Stimulated activated naive B cell treated with anti-CD40 and anti-IgM and Interleukin-4, amounts not matched to agents 10 μg/mL and 1 μg/mL and 100 μg/mL, for 72 hours (primary cell): ENCODE data around the gene NUCB2.
"Not testable (repeated sequence)": the region's sequence is repeated elsewhere in the genome, so short reads cannot be mapped to it uniquely, and the experiment has no call there.

Experiments
- ATAC-seq, 2 donors: fragments of 150-1000 bp; cut with Tn5 transposase; replicated peaks; 2 replicates each; pipeline ENCODE4 v1.10.0; 2021; ENCODE audit warnings: moderate library complexity in 1 of 2
- DNase-seq: peaks from one replicate; pipeline ENCODE4 v3.0.0; 2021
- H3K27ac Mint-ChIP-seq: one replicate; pipeline ENCODE4 v1.8.0; 2022; ENCODE audit warnings: mild to moderate bottlenecking, mixed read lengths
- H3K27me3 Mint-ChIP-seq, 2 donors: one replicate each; pipeline ENCODE4 v1.8.0; 2022; ENCODE audit warnings: mixed read lengths in 2 of 2
- H3K36me3 Mint-ChIP-seq, 2 donors: one replicate each; pipeline ENCODE4 v1.8.0; 2022; ENCODE audit warnings: mixed read lengths in 2 of 2, mild to moderate bottlenecking in 1 of 2
- H3K4me1 Mint-ChIP-seq, 2 donors: one replicate each; pipeline ENCODE4 v1.8.0; 2022; ENCODE audit warnings: mixed read lengths in 2 of 2, mild to moderate bottlenecking in 1 of 2
- H3K4me3 Mint-ChIP-seq, 2 donors: one replicate each; pipeline ENCODE4 v1.8.0; 2022; ENCODE audit warnings: mild to moderate bottlenecking in 2 of 2, mixed read lengths in 2 of 2, moderate library complexity in 1 of 2
- H3K9me3 Mint-ChIP-seq, 2 donors: one replicate each; pipeline ENCODE4 v1.8.0; 2022; ENCODE audit warnings: mixed read lengths in 2 of 2, mild to moderate bottlenecking in 1 of 2

The NUCB2 gene

DNA sequence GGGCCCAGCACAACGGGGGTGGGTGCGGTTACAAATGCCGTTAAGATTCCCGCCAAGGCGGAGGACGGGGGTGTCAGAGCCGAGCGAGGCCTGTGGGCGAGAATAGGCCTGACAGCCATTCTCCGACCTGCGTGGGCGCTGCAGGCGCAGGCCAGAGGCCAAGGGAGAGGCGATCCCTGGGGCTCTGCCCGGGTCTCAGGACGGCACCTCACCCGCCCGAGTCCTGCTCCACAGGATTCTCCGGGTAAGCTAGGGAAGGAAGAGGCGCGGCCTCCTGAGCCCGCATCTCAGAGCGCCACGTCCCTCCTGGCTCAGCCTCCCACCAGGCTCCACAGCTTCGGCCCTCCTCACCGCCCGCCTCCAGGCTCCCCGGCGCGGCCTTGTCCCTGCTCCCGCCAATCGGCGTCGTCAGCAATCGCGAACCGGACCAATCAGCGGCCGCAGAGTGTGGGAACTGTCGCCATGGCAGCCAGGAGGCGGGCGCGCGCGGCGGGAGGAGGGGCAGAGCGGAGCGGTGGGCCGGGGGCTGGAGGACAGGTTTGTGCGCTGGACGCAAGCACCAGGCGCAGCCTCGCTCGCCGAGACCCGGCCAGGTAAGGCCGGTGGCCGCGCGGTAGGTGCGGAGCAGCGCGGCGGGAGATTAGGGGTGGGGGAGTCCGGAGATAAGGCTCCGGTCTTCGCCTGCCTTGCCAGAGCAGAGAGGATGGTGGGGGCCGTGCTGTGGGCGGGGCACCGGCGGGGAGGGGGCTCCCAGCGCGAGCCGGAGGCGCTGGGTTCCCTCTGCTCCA lies at the start of gene NUCB2:
TSS of gene NUCB2 (plus strand) at position 504 of the 788 bp plus-strand sequence. CDS start 18,585 bp downstream, outside the sequence.
- H3K36me3 Mint-ChIP-seq = no peaks in the 10 kb centered on the region
- DNase-seq (peak; percentile 92), ATAC-seq (peak; percentile 98 to 99)
- H3K4me1 Mint-ChIP-seq = peaks cover 10 to 29% of the 10 kb centered on the region in 2 donors
- H3K27me3 Mint-ChIP-seq = peaks cover 0 to 3% of the 10 kb centered on the region in 2 donors
- H3K4me3 Mint-ChIP-seq = peak within 1 kb of the TSS; percentile 97 to 98
- no peaks in the 10 kb centered on the region for H3K9me3 Mint-ChIP-seq
- H3K27ac Mint-ChIP-seq = peak within 1 kb of the TSS; percentile 93

DNA sequence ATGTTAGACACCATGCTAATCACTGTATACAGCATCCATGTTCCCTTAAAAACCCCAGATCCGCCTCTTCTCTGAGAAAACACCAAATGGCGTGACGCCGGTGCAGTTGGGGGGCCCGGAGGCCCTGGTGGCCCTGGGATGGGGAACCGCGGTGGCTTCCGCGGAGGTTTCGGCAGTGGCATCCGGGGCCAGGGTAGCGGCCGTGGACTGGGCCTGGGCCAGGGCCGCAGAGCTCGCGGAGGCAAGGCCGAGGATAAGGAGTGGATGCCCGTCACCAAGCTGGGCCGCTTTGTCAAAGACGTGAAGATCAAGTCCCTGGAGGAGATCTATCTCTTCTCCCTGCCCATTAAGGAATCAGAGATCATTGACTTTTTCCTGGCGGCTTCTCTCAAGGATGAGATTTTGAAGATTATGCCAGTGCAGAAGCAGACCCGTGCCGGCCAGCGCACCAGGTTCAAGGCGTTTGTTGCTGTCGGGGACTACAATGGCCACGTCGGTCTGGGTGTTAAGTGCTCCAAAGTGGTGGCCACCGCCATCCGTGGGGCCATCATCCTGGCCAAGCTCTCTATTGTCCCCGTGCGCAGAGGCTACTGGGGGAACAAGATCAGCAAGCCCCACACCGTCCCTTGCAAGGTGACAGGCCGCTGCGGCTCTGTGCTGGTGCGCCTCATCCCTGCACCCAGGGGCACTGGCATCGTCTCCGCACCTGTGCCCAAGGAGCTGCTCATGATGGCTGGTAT lies 48.2 kb upstream of the NUCB2 start:
- not testable (repeated sequence) for DNase-seq, H3K4me3 Mint-ChIP-seq, ATAC-seq, H3K9me3 Mint-ChIP-seq, H3K36me3 Mint-ChIP-seq, H3K27ac Mint-ChIP-seq, H3K27me3 Mint-ChIP-seq
- H3K4me1 Mint-ChIP-seq = peaks cover 12 to 35% of the 10 kb centered on the region in 2 donors

GRCh38 chr11:17229481-17230152 lies 46.9 kb upstream of the NUCB2 start:
- no peaks in the 10 kb centered on the region for H3K9me3 Mint-ChIP-seq
- ATAC-seq (no peak), DNase-seq (no peak)
- no peaks in the 10 kb centered on the region for H3K27me3 Mint-ChIP-seq
- H3K4me1 Mint-ChIP-seq = peaks cover 12 to 35% of the 10 kb centered on the region in 2 donors
- peak overlapping the region; percentile 60 for H3K27ac Mint-ChIP-seq
- H3K36me3 Mint-ChIP-seq = peaks cover 2 to 5% of the 10 kb centered on the region in 2 donors
- H3K4me3 Mint-ChIP-seq = no peak overlapping the region

DNA sequence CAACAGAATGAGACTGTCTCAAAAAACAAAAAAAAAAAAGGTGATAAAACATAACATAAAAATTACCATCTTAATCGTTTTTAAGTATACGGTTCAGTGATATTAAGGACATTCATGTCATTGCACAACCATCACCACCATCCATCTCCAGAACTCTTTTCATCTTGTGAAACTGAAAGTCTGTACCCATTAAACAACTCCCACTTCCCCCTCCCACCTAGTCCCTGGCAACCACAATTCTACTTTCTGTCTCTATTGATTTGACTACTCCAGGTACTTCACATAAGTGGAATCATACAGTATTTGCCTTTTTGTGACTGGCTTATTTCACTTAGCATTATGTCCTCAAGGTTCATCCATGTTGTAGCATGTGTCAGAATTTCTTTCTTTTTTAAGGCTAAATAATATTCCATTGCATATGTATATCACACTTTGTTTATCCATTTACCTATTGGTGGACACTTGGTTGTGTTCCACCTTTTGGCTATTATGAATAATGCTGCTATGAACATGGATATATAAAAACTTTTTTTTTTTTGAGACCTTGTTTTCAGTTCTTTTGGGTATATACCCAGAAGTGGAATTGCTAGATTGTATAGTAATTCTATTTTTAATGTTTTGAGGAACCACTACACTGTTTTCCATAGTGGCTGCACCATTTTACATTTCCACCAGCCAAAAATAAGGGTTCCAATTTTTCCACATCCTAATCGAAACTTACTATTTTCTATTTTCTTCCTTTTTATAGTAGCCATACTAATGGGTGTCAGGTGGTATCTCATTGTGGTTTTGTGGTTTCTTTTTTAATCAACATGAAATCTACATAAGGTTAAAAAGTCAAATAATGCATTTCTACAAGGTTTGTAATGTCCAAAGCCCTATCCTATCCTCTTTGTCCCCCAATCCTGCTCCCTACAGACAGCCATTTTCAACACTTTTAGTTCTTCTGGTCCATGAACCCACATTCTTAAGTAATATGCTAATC lies 45.4 kb upstream of the NUCB2 start:
- peak overlapping the region; percentile 47 for H3K27ac Mint-ChIP-seq
- peak; percentile 58 for DNase-seq

DNA sequence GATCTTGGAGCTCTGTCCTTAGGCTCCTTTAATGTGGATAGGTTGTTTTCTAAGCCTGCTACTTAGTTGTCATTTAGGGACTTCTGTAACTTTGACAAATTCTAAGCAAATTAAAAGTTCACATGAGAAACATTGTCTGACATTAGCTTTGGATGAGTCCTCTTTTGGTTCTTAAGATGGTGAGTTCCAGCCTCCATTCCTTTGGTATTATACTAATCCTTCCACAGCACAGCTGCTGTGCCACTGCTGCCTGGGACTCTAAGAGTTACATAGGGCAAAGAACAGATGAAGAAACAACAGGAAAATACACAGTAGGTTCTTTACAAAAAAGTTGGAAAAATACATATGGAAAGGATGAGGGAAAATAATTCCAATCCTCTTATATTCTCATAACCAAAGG lies 43.4 kb upstream of the NUCB2 start:
- Mint-ChIP-seq H3K4me3 (no peak overlapping the region), H3K27me3 (no peaks in the 10 kb centered on the region), H3K36me3 (no peaks in the 10 kb centered on the region), H3K27ac (no peak overlapping the region), H3K9me3 (no peaks in the 10 kb centered on the region), H3K4me1 (peaks cover 12 to 35% of the 10 kb centered on the region in 2 donors)
- DNase-seq (no peak), ATAC-seq (no peak)

More for the DNA sequence above, 45.4 kb upstream of the NUCB2 start:
- Mint-ChIP-seq H3K9me3 (no peaks in the 10 kb centered on the region), H3K36me3 (peaks cover 2 to 5% of the 10 kb centered on the region in 2 donors), H3K4me1 (peaks cover 12 to 35% of the 10 kb centered on the region in 2 donors), H3K27me3 (no peaks in the 10 kb centered on the region), H3K4me3 (peak overlapping the region in 1 of 2 donors; percentile 17)
- ATAC-seq = peak; percentile 95 to 96

DNA sequence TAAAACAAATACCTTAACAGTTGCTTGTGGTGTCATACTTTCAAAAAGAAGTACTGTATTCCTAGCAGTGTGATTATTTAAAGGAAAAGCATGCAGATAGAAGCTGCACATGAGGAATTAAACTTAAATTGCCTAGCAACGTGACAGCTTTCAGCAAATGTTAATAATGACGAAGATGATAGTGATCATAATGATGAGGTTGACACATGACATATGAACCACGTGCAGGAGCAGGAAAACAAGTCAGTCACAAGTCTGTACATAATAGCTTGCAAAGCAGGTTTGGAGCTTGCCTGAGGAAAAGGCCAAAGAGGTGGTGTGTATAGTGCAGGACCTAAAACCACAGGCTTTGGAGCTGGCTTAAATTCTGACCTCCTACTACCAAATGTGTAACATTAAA lies 38.2 kb upstream of the NUCB2 start:
- H3K9me3 Mint-ChIP-seq = no peaks in the 10 kb centered on the region
- H3K27me3 Mint-ChIP-seq = peaks cover 15 to 22% of the 10 kb centered on the region in 2 donors
- no peak overlapping the region for H3K27ac Mint-ChIP-seq
- no peak for DNase-seq
- no peaks in the 10 kb centered on the region for H3K4me1 Mint-ChIP-seq
- ATAC-seq = no peak
- no peak overlapping the region for H3K4me3 Mint-ChIP-seq
- H3K36me3 Mint-ChIP-seq = no peaks in the 10 kb centered on the region

GRCh38 chr11:17239927-17240326 lies 36.6 kb upstream of the NUCB2 start:
- ATAC-seq, H3K4me3 Mint-ChIP-seq, H3K36me3 Mint-ChIP-seq, DNase-seq, H3K4me1 Mint-ChIP-seq, H3K27ac Mint-ChIP-seq, H3K9me3 Mint-ChIP-seq: not testable (repeated sequence)
- peaks cover 15 to 22% of the 10 kb centered on the region in 2 donors for H3K27me3 Mint-ChIP-seq

- Mint-ChIP-seq H3K27ac (no peak overlapping the region), H3K4me3 (no peak overlapping the region), H3K36me3 (no peaks in the 10 kb centered on the region), H3K27me3 (peaks cover 15 to 25% of the 10 kb centered on the region in 2 donors), H3K9me3 (no peaks in the 10 kb centered on the region), H3K4me1 (peaks cover 4 to 9% of the 10 kb centered on the region in 2 donors)
- ATAC-seq (no peak), DNase-seq (no peak)
Observed at GRCh38 chr11:17240780-17241179, 35.8 kb upstream of the NUCB2 start.

- H3K27me3 Mint-ChIP-seq = peaks cover 20 to 29% of the 10 kb centered on the region in 2 donors
- H3K4me1 Mint-ChIP-seq, H3K9me3 Mint-ChIP-seq, DNase-seq, H3K27ac Mint-ChIP-seq, ATAC-seq, H3K36me3 Mint-ChIP-seq, H3K4me3 Mint-ChIP-seq: not testable (repeated sequence)
Observed at GRCh38 chr11:17242954-17243353, 33.6 kb upstream of the NUCB2 start.

- no peaks in the 10 kb centered on the region for H3K36me3 Mint-ChIP-seq
- ATAC-seq = peak; percentile 95 to 98
Observed at GRCh38 chr11:17244046-17244445, 32.5 kb upstream of the NUCB2 start.

GRCh38 chr11:17250561-17251350 lies 25.8 kb upstream of the NUCB2 start:
- ATAC-seq = no peak
- Mint-ChIP-seq H3K9me3 (no peaks in the 10 kb centered on the region), H3K4me1 (no peaks in the 10 kb centered on the region)

More at GRCh38 chr11:17244046-17244445, 32.5 kb upstream of the NUCB2 start:
- Mint-ChIP-seq H3K27me3 (peaks cover 20 to 24% of the 10 kb centered on the region in 2 donors), H3K4me3 (peak overlapping the region; percentile 31 to 42), H3K27ac (no peak overlapping the region), H3K4me1 (peaks cover 4 to 9% of the 10 kb centered on the region in 2 donors), H3K9me3 (no peaks in the 10 kb centered on the region)
- peak; percentile 8 for DNase-seq

DNA sequence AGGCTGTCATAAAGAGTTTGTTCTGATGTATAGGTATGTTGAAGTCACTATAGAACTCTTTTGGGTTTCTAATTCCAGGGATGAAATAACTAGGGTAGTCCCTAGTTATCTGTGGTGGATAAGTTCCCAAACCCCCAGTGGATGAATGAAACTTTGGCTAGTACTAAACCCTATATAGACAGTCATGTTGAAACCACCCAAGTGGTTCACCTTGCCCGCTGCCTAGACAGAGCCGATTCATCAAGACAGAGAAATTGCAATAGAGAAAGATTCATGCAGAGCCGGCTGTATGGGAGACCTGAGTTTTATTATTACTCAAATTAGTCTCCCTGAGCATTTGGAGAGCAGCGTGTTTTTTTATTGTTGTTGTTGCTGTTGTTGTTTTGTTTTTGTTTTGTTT lies 23.8 kb upstream of the NUCB2 start:
- no peaks in the 10 kb centered on the region for H3K9me3 Mint-ChIP-seq
- ATAC-seq (no peak), DNase-seq (no peak)
- no peaks in the 10 kb centered on the region for H3K36me3 Mint-ChIP-seq
- H3K4me3 Mint-ChIP-seq = no peak overlapping the region
- peaks cover 6 to 14% of the 10 kb centered on the region in 2 donors for H3K27me3 Mint-ChIP-seq
- no peaks in the 10 kb centered on the region for H3K4me1 Mint-ChIP-seq
- H3K27ac Mint-ChIP-seq = no peak overlapping the region

More at GRCh38 chr11:17250561-17251350, 25.8 kb upstream of the NUCB2 start:
- Mint-ChIP-seq H3K36me3 (no peaks in the 10 kb centered on the region), H3K4me3 (no peak overlapping the region), H3K27me3 (peaks cover 10 to 19% of the 10 kb centered on the region in 2 donors), H3K27ac (no peak overlapping the region)
- DNase-seq = no peak

- DNase-seq = no peak
- no peak for ATAC-seq
- Mint-ChIP-seq H3K9me3 (no peaks in the 10 kb centered on the region), H3K27ac (no peak overlapping the region), H3K4me3 (no peak overlapping the region), H3K36me3 (no peaks in the 10 kb centered on the region), H3K4me1 (no peaks in the 10 kb centered on the region), H3K27me3 (peaks cover 0 to 5% of the 10 kb centered on the region in 2 donors)
Observed at GRCh38 chr11:17256512-17256911, 20.0 kb upstream of the NUCB2 start.
